Spleen (tissue), 11 donors: ENCODE results near the gene BAZ1B. TPM values are rescaled to one million over a fixed set of nuclear protein-coding genes. Genes with fewer than 3 reads are reported as not detected.

Experiments used
- DNase-seq: peaks from one replicate; pipeline ENCODE4 v3.0.0-alpha.2; 2020
- H3K27ac ChIP-seq, 8 donors: fragments of 200-600 bp; sonication (generic) in 7 of 8; 1 replicate in 4 of 8; 2 replicates in 4 of 8; pipeline versions ENCODE4 v1.5.0 to v1.8.0; 2016 to 2021; ENCODE audit warnings: inconsistent platforms in 4 of 8, mild to moderate bottlenecking in 4 of 8, moderate library complexity in 1 of 8
- H3K27me3 ChIP-seq, 7 donors: fragments of 200-600 bp; sonication (generic) in 6 of 7; replicated peaks in 1 of 7; 1 replicate in 4 of 7; 2 replicates in 3 of 7; pipeline versions ENCODE4 v1.5.0 to v1.8.0; 2016 to 2021; ENCODE audit warnings: inconsistent platforms in 3 of 7, mild to moderate bottlenecking in 1 of 7
- H3K36me3 ChIP-seq, 6 donors: fragments of 200-600 bp; sonication (generic) in 5 of 6; 1 replicate in 4 of 6; 2 replicates in 2 of 6; pipeline versions ENCODE4 v1.5.0 to v1.8.0; 2016 to 2021; ENCODE audit warnings: inconsistent platforms in 2 of 6
- H3K4me1 ChIP-seq, 6 donors: fragments of 200-600 bp; sonication (generic) in 5 of 6; 1 replicate in 3 of 6; 2 replicates in 3 of 6; pipeline versions ENCODE4 v1.5.0 to v1.8.0; 2016 to 2021; ENCODE audit warnings: inconsistent platforms in 3 of 6
- H3K4me3 ChIP-seq, 8 donors: fragments of 200-600 bp; sonication (generic) in 7 of 8; 1 replicate in 4 of 8; 2 replicates in 4 of 8; pipeline versions ENCODE4 v1.5.0 to v1.8.0; 2016 to 2021; ENCODE audit warnings: inconsistent platforms in 4 of 8, mild to moderate bottlenecking in 4 of 8, moderate library complexity in 2 of 8
- H3K9me3 ChIP-seq, 8 donors: fragments of 200-600 bp; sonication (generic) in 7 of 8; 1 replicate in 4 of 8; 2 replicates in 4 of 8; pipeline versions ENCODE4 v1.5.0 to v1.8.0; 2016 to 2021; ENCODE audit warnings: inconsistent platforms in 4 of 8
- POLR2A ChIP-seq, 3 donors: fragments of 450-650 bp; IDR thresholded peaks; one replicate each; pipeline ENCODE4 v1.5.1; 2017; ENCODE audit warnings: antibody characterized with exemption in 3 of 3, mild to moderate bottlenecking in 1 of 3
- POLR2AphosphoS5 ChIP-seq, 3 donors: sonication (generic); formaldehyde crosslinking; IDR thresholded peaks; one replicate each; pipeline ENCODE4 v1.5.1; 2017; ENCODE audit warnings: antibody characterized with exemption in 3 of 3
- WGBS, 5 donors: extraction: QIAGEN DNeasy Blood & Tissue Kit in 3 of 5; methylation state at CpG; one replicate each; pipeline versions ENCODE4 v1.1.5 to v1.1.7; 2013 to 2018; 5-methylcytosine and 5-hydroxymethylcytosine counted together
- intact Hi-C: fragments of 100-400 bp; cut with DNase I; formaldehyde crosslinking; loops from one replicate; pipeline ENCODE4 v1.15.0; 2023; ENCODE audit warnings: low total_unique reads
- polyA plus RNA-seq, 3 donors: library from polyadenylated mRNA; stranded (reverse); fragments of 200-250 nt; gene quantifications; one replicate each; pipeline ENCODE4 v1.2.1, GENCODE V29; 2013
- total RNA-seq, 7 donors: library from RNA; depleted of rRNA in 3 of 7; stranded (reverse); fragments of >200 nt in 3 of 7; fragmentation: NEBNext Ultra II Directional in 4 of 7; extraction: Animal tissue kit (Norgen Biotek cat#: 25700) in 4 of 7; gene quantifications; one replicate each; pipeline versions ENCODE4 v1.1.0 to v1.2.1, GENCODE V29; 2016 to 2021
- TF ChIP-seq, protein P1 (sequence below), 11 experiments: fragments of 200-600 bp in 7 of 11; fragments of 450-650 bp in 4 of 11; sonication (generic) in 4 of 11; IDR thresholded peaks in 8 of 11; conservative IDR thresholded peaks in 3 of 11; 1 replicate in 7 of 11; 2 replicates in 4 of 11; pipeline versions ENCODE4 v1.4.0 to v1.8.0; 2016 to 2021; ENCODE audit warnings: antibody characterized with exemption in 11 of 11, inconsistent platforms in 4 of 11, mild to moderate bottlenecking in 1 of 11
- donor health status: healthy with polysubstance abuse.
- donor health status: DM: no; HTN: no; CAD: no; lungs with moderate emphysema.
- donor health status: DM: no; HTN: no; CAD: no.
- donor health status: Bipolar disorder and iron deficiency.
- donor health status: healthy.
- donor health status: DM: no; HTN: no; CAD: no.
- donor health status: DM: yes; HTN: yes; CAD: no.

BAZ1B gene
- total and polyA plus RNA-seq, 10 donors, result 9.2 to 61.4 (median 54.9) TPM

DNA sequence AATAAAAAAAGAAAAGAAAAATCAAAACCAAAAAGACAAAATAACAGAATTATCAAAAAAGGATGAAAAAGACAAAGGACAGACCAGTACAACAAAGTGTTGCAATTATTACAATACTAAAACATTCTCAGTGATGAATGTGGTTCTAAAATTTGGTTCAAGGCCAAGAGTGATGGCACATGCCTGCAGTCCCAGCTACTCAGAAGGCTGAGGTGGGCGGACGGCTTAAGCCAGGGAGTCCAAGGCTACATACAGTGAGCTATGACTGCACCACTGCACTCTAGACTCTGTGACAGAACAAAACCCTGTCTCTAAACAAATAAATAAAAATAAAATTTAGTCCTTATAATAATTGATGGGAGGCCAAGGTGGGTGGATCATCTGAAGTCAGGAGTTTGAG, 14.5 kb downstream of the BAZ1B start:
- no peak for TF ChIP-seq POLR2A (IDR thresholded peaks at IDR 0.05)
- no peak for TF ChIP-seq POLR2AphosphoS5 (IDR thresholded peaks at IDR 0.05)
- TF ChIP-seq, protein P1, sequence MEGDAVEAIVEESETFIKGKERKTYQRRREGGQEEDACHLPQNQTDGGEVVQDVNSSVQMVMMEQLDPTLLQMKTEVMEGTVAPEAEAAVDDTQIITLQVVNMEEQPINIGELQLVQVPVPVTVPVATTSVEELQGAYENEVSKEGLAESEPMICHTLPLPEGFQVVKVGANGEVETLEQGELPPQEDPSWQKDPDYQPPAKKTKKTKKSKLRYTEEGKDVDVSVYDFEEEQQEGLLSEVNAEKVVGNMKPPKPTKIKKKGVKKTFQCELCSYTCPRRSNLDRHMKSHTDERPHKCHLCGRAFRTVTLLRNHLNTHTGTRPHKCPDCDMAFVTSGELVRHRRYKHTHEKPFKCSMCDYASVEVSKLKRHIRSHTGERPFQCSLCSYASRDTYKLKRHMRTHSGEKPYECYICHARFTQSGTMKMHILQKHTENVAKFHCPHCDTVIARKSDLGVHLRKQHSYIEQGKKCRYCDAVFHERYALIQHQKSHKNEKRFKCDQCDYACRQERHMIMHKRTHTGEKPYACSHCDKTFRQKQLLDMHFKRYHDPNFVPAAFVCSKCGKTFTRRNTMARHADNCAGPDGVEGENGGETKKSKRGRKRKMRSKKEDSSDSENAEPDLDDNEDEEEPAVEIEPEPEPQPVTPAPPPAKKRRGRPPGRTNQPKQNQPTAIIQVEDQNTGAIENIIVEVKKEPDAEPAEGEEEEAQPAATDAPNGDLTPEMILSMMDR (IDR thresholded peaks at IDR 0.05 in 8 of 11, conservative IDR thresholded peaks at IDR 0.05 in 3 of 11), result no peak
- no peak overlapping the region for H3K27ac ChIP-seq
- intact Hi-C loops, result no loop called here
- no peak for DNase-seq
- peaks cover 0 to 18% (median 3%) of the 10 kb centered on the region in 6 donors for H3K4me1 ChIP-seq
- H3K27me3 ChIP-seq, result no peaks in the 10 kb centered on the region
- no peak overlapping the region for H3K4me3 ChIP-seq
- WGBS, 5 donors, result 92 to 100% (median 94%) methylated on average over 2 of the region's 2 CpGs
- peaks cover 3 to 100% (median 90%) of the 10 kb centered on the region in 6 donors for H3K36me3 ChIP-seq
- H3K9me3 ChIP-seq, result no peaks in the 10 kb centered on the region

DNA sequence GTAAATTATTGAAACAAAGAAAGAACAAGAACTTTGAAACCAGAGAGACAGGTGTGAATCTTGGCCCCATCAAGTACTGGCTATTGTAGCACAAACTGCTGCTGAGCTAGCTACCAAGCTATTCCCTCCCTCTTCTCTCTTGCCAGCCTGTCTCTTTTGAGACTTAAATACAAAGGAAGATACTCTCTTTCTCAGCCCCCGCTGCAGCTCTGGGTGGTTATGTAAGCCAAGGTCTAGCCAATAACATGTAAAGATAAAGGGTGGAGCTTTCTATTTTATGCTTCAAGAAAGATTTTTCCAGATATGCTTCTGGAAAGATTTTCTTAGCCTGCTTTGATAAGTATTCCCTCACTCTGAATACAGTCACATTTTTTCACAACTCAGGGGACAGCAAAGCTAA, 17.2 kb downstream of the BAZ1B start:
- Histone ChIP-seq H3K4me1 (no peaks in the 10 kb centered on the region), H3K36me3 (peaks cover 3 to 100% (median 97%) of the 10 kb centered on the region in 6 donors), H3K9me3 (no peaks in the 10 kb centered on the region), H3K27ac (no peak overlapping the region), H3K4me3 (no peak overlapping the region), H3K27me3 (no peaks in the 10 kb centered on the region)
- no peak for DNase-seq
- TF ChIP-seq POLR2A (IDR thresholded peaks at IDR 0.05) (no peak), POLR2AphosphoS5 (IDR thresholded peaks at IDR 0.05) (no peak)
- TF ChIP-seq, protein P1 (IDR thresholded peaks at IDR 0.05 in 8 of 11, conservative IDR thresholded peaks at IDR 0.05 in 3 of 11), result no peak
- intact Hi-C loops, result no loop called here
- 34 to 100% (median 100%) methylated on average over 1 of the region's 1 CpG for WGBS, 5 donors

DNA sequence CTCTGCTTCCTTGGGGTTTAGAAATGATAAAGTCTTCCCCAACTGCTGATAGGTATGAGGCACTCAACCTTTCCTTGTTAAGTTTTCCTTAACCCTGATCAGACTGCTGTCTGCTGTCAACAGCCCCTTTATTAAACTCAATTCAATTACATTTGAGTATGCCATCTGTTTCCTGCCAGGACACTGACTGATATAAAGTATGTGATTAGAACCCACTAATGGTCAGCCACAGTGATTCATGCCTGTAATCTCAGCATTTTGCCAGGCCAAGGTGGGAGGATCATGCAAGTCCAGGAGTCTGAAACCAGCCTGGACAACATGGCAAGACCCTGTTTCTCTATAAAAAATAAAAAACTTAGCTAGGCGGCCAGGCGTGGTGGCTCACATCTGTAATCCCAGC, 18.1 kb downstream of the BAZ1B start:
- WGBS, 5 donors, result 90 to 96% (median 94%) methylated on average over 2 of the region's 2 CpGs
- no peak overlapping the region for H3K27ac ChIP-seq
- TF ChIP-seq POLR2AphosphoS5 (IDR thresholded peaks at IDR 0.05) (no peak), POLR2A (IDR thresholded peaks at IDR 0.05) (no peak)
- TF ChIP-seq, protein P1 (IDR thresholded peaks at IDR 0.05 in 8 of 11, conservative IDR thresholded peaks at IDR 0.05 in 3 of 11), result no peak
- H3K36me3 ChIP-seq, result peaks cover 3 to 100% (median 97%) of the 10 kb centered on the region in 6 donors
- H3K27me3 ChIP-seq, result no peaks in the 10 kb centered on the region
- intact Hi-C loops, result no loop called here
- no peaks in the 10 kb centered on the region for H3K9me3 ChIP-seq
- H3K4me3 ChIP-seq, result no peak overlapping the region
- H3K4me1 ChIP-seq, result no peaks in the 10 kb centered on the region
- no peak for DNase-seq

DNA sequence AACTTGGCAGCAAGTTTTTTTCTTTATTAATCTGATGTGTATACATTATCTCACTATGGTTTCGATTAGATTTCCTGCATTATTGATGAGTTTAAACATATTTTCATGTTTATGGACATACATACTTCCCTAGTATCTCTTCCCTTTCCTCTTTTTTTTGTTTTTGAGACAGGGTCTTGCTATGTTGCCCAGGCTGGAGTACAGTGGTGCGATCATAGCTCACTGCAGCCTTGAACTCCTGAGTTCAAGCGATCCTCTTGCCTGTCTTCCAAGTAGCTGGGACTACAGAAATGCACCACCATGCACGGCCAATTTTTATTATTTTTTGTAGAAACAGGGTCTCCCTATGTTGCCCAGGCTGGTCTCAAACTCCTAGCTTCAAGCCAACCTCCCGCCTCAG, 18.9 kb downstream of the BAZ1B start:
- WGBS, 5 donors, result 94 to 100% (median 95%) methylated on average over 5 of the region's 5 CpGs
- DNase-seq, result no peak
- peaks cover 3 to 100% (median 97%) of the 10 kb centered on the region in 6 donors for H3K36me3 ChIP-seq

More for the DNA sequence above, 18.9 kb downstream of the BAZ1B start:
- no peak overlapping the region for H3K27ac ChIP-seq
- TF ChIP-seq POLR2AphosphoS5 (IDR thresholded peaks at IDR 0.05) (no peak), POLR2A (IDR thresholded peaks at IDR 0.05) (no peak)
- TF ChIP-seq, protein P1 (IDR thresholded peaks at IDR 0.05 in 8 of 11, conservative IDR thresholded peaks at IDR 0.05 in 3 of 11), result no peak
- intact Hi-C loops, result no loop called here
- H3K4me1 ChIP-seq, result no peaks in the 10 kb centered on the region
- H3K9me3 ChIP-seq, result no peaks in the 10 kb centered on the region
- no peaks in the 10 kb centered on the region for H3K27me3 ChIP-seq
- H3K4me3 ChIP-seq, result no peak overlapping the region
